Measurements from ENCODE around the gene CLDN2. TPM values are rescaled to one million over a fixed set of nuclear protein-coding genes. Genes with fewer than 3 reads are reported as not detected.

Gene CLDN2
- total and polyA plus RNA-seq, 10 of the 15 experiments (the other 5 are each of a cell fraction or from before 2014, with no cell fraction given), result 0.06 TPM; not detected in 9

GRCh38 chrX:106921637-106922036 lies 1.4 kb downstream of the CLDN2 start:
- CTCF ChIA-PET, result interaction anchor here (1.1 kb wide), 1 partner anchor 23 kb away, joined by 3 read pairs; no protein-coding TSS in a partner anchor
- SMC1A ChIA-PET (ENCODE audit: uncharacterized antibody, unreplicated experiment), result no interaction called here
- Histone ChIP-seq H3K9me3 (replicated peaks; ENCODE audit: control insufficient read depth, insufficient read depth, low read length) (no peaks in the 10 kb centered on the region), H2AFZ (ENCODE audit: control insufficient read depth, low read depth, low read length) (no peak overlapping the region), H3K27ac (ENCODE audit: control insufficient read depth, insufficient read depth) (no peak overlapping the region), H3K4me3 (no peak overlapping the region), H3K36me3 (ENCODE audit: control insufficient read depth in 2 of 2, insufficient read depth in 2 of 2, low read length in 1 of 2) (no peaks in the 10 kb centered on the region), H3K9ac (ENCODE audit: control insufficient read depth, insufficient read depth, low read length) (no peak overlapping the region), H3K79me2 (ENCODE audit: control insufficient read depth, insufficient read depth, low read length) (no peaks in the 10 kb centered on the region), H3K27me3 (replicated peaks in 1 of 2; ENCODE audit: control insufficient read depth in 2 of 2, insufficient read depth in 2 of 2, low read length in 1 of 2) (no peaks in the 10 kb centered on the region), H3K4me2 (ENCODE audit: control insufficient read depth, insufficient read depth) (no peak overlapping the region), H3K4me1 (ENCODE audit: control insufficient read depth, insufficient read depth, low read length) (no peaks in the 10 kb centered on the region), H4K20me1 (ENCODE audit: control insufficient read depth, insufficient read depth) (no peaks in the 10 kb centered on the region)
- no peak for ATAC-seq
- no peak for DNase-seq (ENCODE audit: low read depth, low spot score)
- WGBS (ENCODE audit: insufficient coverage, insufficient replicate concordance, low lambda C conversion rate, missing lambda C conversion rate), result 33% methylated on average over 2 of the region's 2 CpGs
- no peak for FAIRE-seq
- in situ Hi-C loops (cut with MboI) (no loop called here), intact Hi-C loops (cut with micrococcal nuclease; ENCODE audit: unreplicated experiment) (no loop called here)
- BruUV-seq (replicated peaks), result no TSS peak
- POLR2A ChIA-PET, result no interaction called here
- RAD21 ChIA-PET (ENCODE audit: unreplicated experiment), result no interaction called here
- no peak for TF ChIP-seq IKZF1 (conservative IDR thresholded peaks at IDR 0.05)
- TF ChIP-seq ZZZ3 (IDR thresholded peaks at IDR 0.05; ENCODE audit: control insufficient read depth, insufficient read length, low read depth), result no peak
- TF ChIP-seq PAX5 (IDR thresholded peaks at IDR 0.05; ENCODE audit: borderline replicate concordance, low read depth, low read length), result no peak
- TF ChIP-seq IRF3 (IDR thresholded peaks at IDR 0.05), result no peak
- TF ChIP-seq E4F1 (IDR thresholded peaks at IDR 0.05; ENCODE audit: borderline replicate concordance, partially characterized antibody), result no peak
- no peak for TF ChIP-seq SIX5 (IDR thresholded peaks at IDR 0.05; ENCODE audit: low read depth, low read length, severe bottlenecking)
- TF ChIP-seq KLF5 (IDR thresholded peaks at IDR 0.05; ENCODE audit: partially characterized antibody), result no peak
- TF ChIP-seq NR2F1 (conservative IDR thresholded peaks at IDR 0.05), result no peak
- TF ChIP-seq ZNF384 (IDR thresholded peaks at IDR 0.05; ENCODE audit: borderline replicate concordance, low read depth, low read length), result no peak
- TF ChIP-seq EED (IDR thresholded peaks at IDR 0.05; ENCODE audit: low read depth), result no peak
- TF ChIP-seq BACH1 (IDR thresholded peaks at IDR 0.05; ENCODE audit: borderline replicate concordance), result no peak
- TF ChIP-seq RELB (IDR thresholded peaks at IDR 0.05; ENCODE audit: low read depth), result no peak
- no peak for TF ChIP-seq BRCA1 (IDR thresholded peaks at IDR 0.05; ENCODE audit: low read depth, low read length)
- TF ChIP-seq REST (IDR thresholded peaks at IDR 0.05; ENCODE audit: low read depth, low read length), result no peak
- no peak for TF ChIP-seq ATF2 (IDR thresholded peaks at IDR 0.05; ENCODE audit: low read length)
